Kidney capillary endothelial cell (primary cell): ENCODE data around the gene TMA7B.
"Not testable (repeated sequence)": the region's sequence is repeated elsewhere in the genome, so short reads cannot be mapped to it uniquely, and the experiment has no call there.

ENCODE experiments used
- DNase-seq: peaks from one replicate; pipeline ENCODE4 v3.0.0-alpha.2; 2018; ENCODE audit warnings: low spot score

TMA7B gene

DNA sequence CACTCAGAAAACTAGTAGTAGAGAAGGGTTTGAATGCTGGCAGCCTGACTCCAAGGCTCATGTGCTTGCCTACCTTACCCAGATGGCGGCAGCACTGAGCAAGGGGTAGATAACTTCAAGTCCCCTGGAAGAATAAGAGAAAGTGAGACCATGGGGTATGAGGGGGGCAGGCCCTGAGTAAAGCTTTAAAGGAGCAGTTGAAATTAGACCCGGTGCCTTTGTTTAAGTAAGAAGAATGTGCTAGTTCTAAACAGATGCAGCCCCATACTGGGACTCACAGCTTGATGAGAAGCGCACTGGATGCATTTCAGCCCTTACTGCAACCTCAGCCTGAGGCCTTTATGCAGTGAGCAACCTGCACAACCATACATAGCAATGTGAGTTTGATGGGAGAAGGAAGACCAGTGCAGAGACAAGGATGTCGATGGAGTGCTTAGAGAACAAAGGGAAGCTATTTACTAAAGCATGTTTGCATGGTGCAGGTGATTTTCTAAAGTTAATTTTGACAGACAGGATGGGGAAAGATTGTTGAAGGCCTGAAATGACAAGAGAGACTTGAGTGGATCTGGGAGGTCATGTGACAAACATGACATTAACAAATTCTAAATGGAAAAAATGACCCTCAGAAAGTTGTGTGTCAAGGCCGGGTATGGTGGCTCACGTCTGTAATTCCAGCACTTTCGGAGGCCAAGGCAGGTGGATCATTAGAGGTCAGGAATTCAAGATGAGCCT lies 27.1 kb upstream of the TMA7B start:
- no peak for DNase-seq

DNA sequence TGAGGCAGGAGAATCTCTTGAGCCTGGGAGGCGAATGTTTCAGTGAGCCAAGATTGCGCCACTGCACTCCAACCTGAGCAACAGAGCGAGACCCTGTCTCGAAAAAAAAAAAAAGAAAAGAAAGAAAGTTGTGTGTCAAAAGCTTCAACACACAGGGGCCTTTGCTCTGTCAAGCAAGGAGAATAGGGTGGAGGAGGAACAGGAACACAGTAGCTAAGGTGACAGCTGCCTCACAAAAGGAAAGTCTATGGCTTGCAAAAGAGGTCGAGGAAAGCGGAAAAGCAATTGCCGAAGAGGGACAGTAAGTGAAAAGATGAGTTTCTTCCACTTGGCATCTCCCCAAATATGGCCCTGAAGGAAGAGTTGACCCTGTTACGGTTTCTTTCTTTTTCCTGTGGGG lies 26.5 kb upstream of the TMA7B start:
- DNase-seq, result no peak

DNA sequence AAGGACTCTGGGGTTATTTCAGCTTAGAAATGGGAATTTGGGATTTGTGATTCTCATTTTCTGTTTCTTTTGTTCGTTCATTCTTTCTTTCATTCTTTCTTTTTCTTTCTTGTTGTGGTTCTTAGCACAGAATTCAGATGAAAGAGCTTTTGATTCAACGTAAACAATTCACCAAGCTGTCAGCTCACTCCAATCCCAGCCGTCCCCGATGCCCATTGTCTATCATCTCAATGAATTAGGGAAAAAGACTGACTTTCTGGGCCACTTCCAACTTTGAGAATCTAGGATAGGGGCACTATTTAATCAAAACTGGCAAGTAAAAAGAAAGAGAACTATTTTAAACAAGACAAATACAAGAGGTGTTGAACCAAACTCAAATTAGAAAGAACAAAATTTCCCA lies 25.1 kb upstream of the TMA7B start:
- DNase-seq, result no peak

- DNase-seq, result no peak
Observed at GRCh38 chr22:39935612-39936011, 24.6 kb upstream of the TMA7B start.

DNA sequence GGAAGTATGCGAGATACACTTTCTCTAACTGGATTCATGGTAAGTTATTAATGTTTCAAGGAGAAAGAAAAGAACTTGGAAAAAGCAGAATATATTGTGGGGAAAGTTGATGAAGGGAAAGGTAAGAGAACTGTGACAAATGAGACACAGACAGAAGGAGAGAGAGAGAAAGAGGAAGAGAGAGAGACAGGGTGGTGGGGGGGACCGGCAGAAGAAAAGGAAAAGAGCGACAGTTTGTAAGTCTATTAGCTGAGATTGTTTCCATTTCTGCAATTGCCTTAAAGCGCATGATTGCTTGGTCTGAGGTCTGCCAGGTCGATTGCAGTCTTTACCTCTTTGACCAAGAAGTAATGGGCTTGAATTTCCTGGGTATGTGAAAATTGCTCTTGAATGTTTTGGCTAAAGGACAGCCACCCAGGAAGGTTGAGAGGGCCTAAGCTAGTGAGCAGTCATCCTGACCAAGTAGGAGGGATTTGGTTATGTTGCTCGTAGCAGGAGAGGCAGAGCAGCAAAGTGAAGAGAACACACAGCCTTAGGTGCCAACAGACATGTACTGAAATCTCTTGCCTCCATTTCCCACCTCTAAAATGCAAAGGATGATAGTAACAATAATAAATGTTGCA lies 23.6 kb upstream of the TMA7B start:
- no peak for DNase-seq

GRCh38 chr22:39937906-39938305 lies 22.3 kb upstream of the TMA7B start:
- DNase-seq, result no peak

DNA sequence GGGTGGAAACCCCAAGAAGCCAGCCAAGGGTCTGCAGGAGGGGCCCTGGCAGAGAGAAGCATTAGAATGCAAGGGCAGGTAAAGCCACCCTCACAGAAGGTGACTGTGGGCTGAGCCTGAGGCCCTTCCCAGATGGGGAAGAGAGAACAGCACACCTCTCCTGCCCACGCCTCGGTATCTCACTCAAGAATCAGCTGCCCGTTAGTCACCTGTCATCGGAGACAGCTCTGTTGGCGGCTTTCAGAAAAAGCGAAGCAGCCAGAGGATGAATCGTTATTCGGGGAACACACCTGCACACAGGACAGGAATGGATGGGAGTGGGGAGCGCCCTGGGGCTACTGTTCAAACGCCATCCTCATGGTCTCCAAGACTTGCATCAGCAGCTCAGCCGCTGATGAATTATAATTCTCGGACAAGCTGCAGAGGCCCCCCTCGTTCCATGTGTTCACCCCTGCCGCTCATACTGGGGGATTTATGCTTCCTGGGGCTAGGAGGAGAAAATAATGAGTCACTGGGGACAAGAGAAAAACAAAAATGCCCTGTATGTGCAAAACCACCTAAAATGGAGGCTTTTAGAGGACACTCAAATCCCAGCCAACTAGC lies 21.6 kb upstream of the TMA7B start:
- no peak for DNase-seq

- DNase-seq, result no peak
Observed at GRCh38 chr22:39939830-39940229, 20.4 kb upstream of the TMA7B start.

DNA sequence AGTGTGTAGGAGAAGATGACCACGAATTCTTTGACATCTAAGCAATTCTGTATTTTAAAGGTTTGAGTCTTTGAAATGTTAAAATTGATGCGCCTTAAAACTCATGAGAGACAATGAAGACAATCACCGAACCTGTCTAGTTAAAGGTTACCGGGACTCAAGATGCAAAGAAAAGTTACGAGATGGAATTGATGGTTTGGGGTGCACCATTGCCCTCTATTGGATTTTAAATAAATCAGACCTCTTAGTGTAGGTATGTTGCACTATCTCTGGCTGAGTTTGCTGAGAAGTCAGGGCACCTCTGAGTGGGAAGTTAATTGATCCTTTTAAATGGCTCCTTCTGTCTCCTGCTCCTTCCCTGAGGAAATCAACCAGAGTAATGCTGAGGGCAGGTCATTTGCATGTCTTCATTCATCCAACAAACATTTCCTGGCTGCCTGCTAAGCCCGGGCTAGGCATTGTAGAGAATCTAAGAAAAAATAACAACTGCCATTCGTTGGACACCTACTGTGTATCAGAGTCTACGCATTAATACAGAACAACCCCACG lies 19.4 kb upstream of the TMA7B start:
- no peak for DNase-seq

- DNase-seq, result no peak
Observed at GRCh38 chr22:39941601-39942000, 18.6 kb upstream of the TMA7B start.

DNA sequence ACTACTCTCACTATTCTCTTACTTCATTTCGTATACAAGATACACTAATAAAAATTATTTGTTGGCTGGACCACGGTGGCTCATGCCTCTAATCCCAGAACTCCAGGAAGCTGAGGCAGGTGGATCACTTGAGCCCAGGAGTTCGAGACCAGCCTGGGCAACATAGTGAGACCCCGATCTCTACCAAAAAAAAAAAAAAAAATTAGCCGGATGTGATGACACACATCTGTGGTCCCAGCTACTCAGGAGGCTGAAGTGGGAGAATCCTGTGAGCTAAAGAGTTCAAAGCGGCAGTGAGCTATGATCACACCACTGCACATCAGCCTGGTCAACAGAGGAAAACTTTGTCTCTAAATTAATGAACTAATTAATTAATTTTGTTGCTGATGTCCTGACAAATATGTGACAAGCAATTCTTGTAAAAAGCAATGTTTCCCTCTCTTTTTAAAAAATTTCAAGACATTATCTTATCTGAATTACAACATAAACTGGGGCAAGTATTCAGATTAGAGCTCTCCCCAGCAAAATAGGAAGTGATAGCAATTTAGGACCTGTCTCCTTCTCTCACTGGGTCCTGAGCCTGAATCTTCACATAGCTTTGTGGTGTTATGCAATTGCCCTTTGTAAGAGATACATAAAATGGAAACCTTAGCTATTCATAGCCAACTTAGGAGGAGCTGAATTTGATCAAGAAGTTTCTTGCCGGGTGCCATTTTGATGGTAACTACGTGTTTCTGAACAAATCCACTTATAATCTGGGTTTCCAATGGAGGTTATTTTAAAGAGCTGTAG lies 17.6 kb upstream of the TMA7B start:
- no peak for DNase-seq

GRCh38 chr22:39943337-39943736 lies 16.9 kb upstream of the TMA7B start:
- no peak for DNase-seq

- DNase-seq, result no peak
Observed at GRCh38 chr22:39943953-39944872, 16.0 kb upstream of the TMA7B start.

GRCh38 chr22:39946126-39946502 lies 14.1 kb upstream of the TMA7B start:
- DNase-seq, result no peak

DNA sequence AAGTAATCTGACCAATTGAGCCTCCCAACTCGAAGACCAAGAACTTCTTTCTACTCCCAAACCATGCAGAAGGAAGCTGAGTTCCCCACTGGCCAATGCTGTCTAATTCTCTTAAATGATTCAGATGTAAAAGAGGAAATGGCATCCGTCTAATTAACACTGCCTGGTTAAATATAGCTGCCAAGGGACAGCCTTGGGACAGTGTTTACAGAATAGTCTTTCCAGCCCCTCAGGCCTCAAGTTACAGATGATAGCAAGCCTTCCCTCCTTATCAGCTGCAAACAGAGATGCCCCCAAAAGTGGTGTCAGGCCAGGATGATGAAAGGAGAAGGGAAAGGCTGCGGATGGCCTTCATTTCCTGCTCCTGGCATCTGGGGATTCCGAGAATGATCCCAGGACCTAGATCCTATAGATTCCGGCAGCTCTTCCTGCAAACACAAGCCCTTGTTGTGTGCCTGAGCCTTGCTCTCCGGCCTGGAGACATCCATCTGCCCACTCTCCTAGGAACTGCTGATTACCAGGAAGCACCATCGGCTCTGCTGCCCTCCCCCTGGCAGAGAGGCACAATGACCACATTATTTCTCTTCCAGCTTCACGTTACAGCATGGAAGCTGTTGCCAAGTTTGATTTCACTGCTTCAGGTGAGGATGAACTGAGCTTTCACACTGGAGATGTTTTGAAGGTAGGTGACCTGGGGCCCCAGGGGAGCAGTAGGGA lies 13.5 kb upstream of the TMA7B start:
- no peak for DNase-seq

- DNase-seq, result no peak
Observed at GRCh38 chr22:39947220-39948216, 12.7 kb upstream of the TMA7B start.

GRCh38 chr22:39949964-39950737 lies 10.0 kb upstream of the TMA7B start:
- DNase-seq, result no peak

GRCh38 chr22:39951603-39952293 lies 8.4 kb upstream of the TMA7B start:
- DNase-seq, result not testable (repeated sequence)
